Measurements from ENCODE around the gene MAP7.

MAP7 gene

GRCh38 chr6:136344420-136344819 lies 205.8 kb downstream of the MAP7 start:
- DNase-seq (ENCODE audit: extremely low read depth in 1 of 2, low read depth in 1 of 2) = no peak

- DNase-seq (ENCODE audit: extremely low read depth in 1 of 2, low read depth in 1 of 2) = no peak
Measured at GRCh38 chr6:136343700-136344099, 206.5 kb downstream of the MAP7 start.

DNA sequence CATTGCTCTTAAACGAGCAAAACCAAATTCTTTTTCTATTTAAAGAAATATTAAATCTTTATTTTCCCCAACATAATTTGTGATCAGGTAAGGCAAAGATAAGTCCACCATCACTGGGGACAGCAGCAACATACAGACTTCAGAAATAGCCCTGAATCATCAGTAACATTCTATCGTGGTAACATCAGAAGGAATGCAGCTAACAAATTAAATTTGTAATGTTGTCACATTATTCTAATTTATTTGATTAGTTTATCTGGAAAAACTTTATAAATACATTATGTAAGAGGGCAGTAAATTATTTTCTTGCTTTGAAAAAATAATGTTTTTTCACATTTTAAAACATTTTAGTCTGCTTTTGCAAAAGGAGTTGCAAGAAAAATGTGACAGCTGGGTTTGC lies 206.9 kb downstream of the MAP7 start:
- DNase-seq (ENCODE audit: extremely low read depth in 1 of 2, low read depth in 1 of 2) = no peak

GRCh38 chr6:136341967-136342366 lies 208.3 kb downstream of the MAP7 start:
- DNase-seq (ENCODE audit: extremely low read depth in 1 of 2, low read depth in 1 of 2) = no peak

- no peak for DNase-seq (ENCODE audit: extremely low read depth in 1 of 2, low read depth in 1 of 2)
Measured at GRCh38 chr6:136341367-136341766, 208.9 kb downstream of the MAP7 start.

- DNase-seq (ENCODE audit: extremely low read depth in 1 of 2, low read depth in 1 of 2) = no peak
Measured at GRCh38 chr6:136338486-136338885, 211.7 kb downstream of the MAP7 start.

DNA sequence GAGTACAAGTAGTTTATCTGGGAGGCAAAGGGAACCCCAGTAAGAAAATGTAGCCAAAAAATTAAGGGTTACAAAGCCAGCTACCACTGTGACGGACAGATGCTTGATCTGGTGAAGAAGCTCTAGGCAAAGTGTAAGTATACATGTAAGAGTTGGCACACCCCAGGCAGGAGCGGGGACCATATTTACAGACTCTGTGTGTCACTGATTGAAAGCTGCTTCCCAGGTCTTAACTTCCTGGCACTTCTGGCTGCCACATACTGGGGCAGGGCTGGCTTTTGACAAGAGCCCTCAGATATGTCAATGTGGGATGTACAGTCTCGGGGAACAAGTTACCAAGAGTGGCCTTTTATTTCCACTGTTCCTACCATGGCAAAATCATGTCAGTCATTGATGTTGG lies 212.6 kb downstream of the MAP7 start:
- no peak for DNase-seq (ENCODE audit: extremely low read depth in 1 of 2, low read depth in 1 of 2)

DNA sequence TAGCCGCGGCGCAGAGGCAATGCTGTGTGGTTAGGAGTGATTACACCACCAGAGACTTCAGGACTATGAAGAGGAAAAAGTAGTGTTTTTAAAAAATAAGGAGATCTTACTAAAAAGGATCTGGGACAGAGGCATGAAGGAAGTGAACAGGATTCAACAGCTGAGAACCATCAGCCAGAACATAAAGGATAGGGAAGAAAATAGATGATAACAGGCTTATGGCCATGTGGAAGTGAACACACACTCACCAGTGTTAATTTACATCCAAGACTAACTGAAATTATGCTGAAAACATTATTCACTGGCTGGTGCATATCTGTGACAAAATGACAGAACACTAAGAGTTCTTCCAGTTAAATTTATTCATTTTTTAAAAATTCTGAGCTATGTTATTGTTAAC lies 213.1 kb downstream of the MAP7 start:
- no peak for DNase-seq (ENCODE audit: extremely low read depth in 1 of 2, low read depth in 1 of 2)

- no peak for DNase-seq (ENCODE audit: extremely low read depth in 1 of 2, low read depth in 1 of 2)
Measured at GRCh38 chr6:136335736-136336363, 214.4 kb downstream of the MAP7 start.

GRCh38 chr6:136334853-136335252 lies 215.4 kb downstream of the MAP7 start:
- no peak for DNase-seq (ENCODE audit: extremely low read depth in 1 of 2, low read depth in 1 of 2)

DNA sequence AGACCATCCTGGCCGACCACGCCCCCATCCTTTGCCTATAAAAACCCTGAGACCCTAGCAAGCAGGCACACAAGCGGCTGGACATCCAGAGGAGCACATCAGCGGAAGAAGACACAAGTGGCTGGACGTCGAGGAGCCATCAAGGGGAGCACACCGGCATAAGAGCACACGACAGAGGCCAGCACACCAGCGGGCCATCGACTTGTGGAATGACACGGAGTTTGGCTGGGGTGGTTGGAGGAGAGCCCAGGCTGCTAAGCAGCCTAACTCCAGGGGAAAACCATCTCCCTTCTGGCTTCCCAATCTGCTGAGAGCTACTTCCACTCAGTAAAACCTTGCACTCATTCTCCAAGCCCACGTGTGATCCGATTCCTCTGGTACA lies 215.8 kb downstream of the MAP7 start:
- no peak for DNase-seq (ENCODE audit: extremely low read depth in 1 of 2, low read depth in 1 of 2)

- no peak for DNase-seq (ENCODE audit: extremely low read depth in 1 of 2, low read depth in 1 of 2)
Measured at GRCh38 chr6:136333824-136334464, 216.3 kb downstream of the MAP7 start.

DNA sequence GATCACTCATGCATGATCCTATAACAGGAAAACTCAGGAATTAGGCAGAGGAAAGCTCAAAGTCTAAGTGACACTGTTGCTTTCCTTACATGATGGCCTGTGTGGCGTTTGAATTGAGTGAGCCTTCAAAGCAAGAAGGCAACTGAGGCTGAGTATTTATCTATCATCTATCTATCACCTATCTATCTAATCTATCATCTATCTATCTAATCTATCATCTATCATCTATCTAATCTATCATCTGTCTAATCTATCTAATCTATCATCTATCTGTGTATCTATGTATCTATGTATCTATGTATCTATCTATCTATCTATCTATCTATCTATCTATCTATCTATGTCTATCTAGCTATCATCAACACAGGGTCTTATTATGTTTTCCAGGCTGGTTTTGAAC lies 218.8 kb downstream of the MAP7 start:
- DNase-seq (ENCODE audit: extremely low read depth in 1 of 2, low read depth in 1 of 2) = no peak

GRCh38 chr6:136330634-136331033 lies 219.6 kb downstream of the MAP7 start:
- no peak for DNase-seq (ENCODE audit: extremely low read depth in 1 of 2, low read depth in 1 of 2)

DNA sequence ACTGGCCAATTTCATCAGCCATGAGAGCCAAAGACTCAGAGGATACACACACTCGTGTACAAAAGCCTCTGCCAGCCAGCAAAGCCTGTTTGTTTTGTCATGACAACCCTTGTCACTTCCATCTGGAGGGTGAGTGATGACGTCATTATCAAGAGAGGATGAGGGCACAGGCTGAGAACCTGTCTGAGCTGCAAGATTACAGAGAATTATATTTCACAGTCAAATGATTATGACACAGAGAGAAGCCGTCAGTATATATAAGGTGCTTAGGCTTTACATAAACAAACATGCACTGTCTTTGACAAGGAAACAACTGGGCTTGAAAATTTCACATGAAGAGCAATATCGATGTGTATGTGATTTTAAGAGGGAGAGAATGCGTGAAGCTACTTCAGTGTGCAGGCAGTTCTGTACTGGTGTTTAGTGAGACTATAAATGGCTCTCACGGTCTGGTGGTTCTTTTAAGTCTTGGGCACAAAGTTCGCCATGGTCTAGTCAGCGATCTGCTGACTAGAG lies 224.1 kb downstream of the MAP7 start:
- DNase-seq (ENCODE audit: extremely low read depth in 1 of 2, low read depth in 1 of 2) = no peak

DNA sequence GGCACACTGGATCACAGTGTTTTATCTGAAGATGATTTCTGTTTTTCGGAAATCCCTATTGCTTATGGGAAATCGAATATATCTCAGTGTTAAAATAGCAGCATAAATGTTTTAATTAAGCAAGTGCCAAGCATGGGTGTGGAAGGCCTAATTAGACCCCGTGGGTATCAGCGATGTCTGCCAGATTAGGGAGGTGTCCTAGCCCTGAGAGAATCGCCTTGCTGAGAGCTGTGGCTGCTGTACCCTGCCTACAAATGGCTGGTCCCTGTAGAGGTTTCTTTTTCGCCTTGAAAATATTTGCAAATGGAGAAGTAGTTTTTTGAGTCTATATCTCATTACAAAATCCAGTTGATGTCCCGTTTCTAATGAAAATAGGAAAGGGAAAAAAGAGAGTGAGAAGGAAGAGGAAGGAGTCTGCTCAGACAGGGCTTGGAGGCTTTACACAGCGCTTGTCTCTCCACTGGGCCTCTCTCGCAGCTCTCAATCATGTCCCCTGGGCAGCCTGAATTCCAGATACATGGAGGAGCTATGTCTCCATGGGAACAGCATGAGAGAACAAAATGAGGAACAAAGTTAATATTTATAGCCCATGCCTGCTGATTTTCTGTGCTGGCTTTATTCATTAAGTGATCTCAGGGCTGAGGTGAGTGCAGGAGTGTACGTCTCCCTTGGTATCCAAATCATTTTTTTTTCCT lies 225.4 kb downstream of the MAP7 start:
- DNase-seq (ENCODE audit: extremely low read depth in 1 of 2, low read depth in 1 of 2) = no peak

GRCh38 chr6:136323431-136324112 lies 226.7 kb downstream of the MAP7 start:
- no peak for DNase-seq (ENCODE audit: extremely low read depth in 1 of 2, low read depth in 1 of 2)

DNA sequence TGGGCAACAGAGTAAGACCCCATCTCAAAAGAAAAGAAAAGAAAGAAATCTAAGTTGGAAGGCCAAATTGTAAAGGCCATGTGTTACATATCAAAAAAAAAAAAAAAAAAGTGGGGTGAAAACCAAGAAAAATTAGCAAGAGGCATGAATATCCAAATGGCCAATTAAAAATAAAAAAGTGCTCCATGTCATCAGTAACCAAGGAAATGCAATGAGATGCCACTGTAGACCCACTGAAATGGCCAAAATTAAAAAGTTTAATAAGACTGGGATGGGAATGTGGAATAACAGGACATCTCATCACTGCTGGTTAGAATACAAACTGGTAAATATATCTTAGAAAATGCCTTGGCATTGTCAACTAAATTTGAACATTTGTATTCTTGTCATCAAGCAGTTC lies 230.5 kb downstream of the MAP7 start:
- DNase-seq (ENCODE audit: extremely low read depth in 1 of 2, low read depth in 1 of 2) = no peak

GRCh38 chr6:136318676-136319075 lies 231.5 kb downstream of the MAP7 start:
- no peak for DNase-seq (ENCODE audit: extremely low read depth in 1 of 2, low read depth in 1 of 2)

DNA sequence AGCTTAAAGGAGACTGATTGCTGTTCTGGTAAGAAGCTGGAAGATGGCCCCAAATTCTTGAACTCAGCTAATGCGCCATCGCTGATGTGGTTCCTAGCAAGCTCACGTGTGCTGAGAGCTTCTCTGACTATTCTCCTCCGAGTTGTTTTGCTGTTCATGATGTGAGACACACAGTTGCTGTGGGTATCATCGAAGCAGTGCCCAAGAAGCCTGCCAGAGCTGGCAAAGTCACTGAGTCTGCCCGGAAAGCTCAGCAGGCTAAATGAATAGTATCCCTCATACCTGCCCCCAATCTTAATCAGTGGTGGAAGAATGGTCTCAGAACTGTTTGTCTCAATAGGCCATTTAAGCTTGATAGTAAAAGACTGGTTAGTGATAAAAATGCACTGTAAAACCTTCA lies 232.3 kb downstream of the MAP7 start:
- DNase-seq (ENCODE audit: extremely low read depth in 1 of 2, low read depth in 1 of 2) = no peak

- DNase-seq (ENCODE audit: extremely low read depth in 1 of 2, low read depth in 1 of 2) = peak in 1 of 2 donors; percentile 18
Measured at GRCh38 chr6:136317021-136317694, 233.1 kb downstream of the MAP7 start.
